Astrocyte of the spinal cord (primary cell): ENCODE results near the gene EFCAB7.
"Not testable (repeated sequence)": the region's sequence is repeated elsewhere in the genome, so short reads cannot be mapped to it uniquely, and the experiment has no call there.

ENCODE experiments used
- DNase-seq: peaks from one replicate; pipeline ENCODE4 v3.0.0; 2011; ENCODE audit warnings: low read depth, low spot score
- H3K4me3 ChIP-seq: 2 replicates; pipeline ENCODE4 v1.5.1; 2011; ENCODE audit warnings: low read depth, mild to moderate bottlenecking, low read length, moderate library complexity
- in situ Hi-C: cut with HindIII; loops from 2 replicates; pipeline ENCODE4 v1.10.0; 2017; ENCODE audit warnings: low sequenced_read_pairs
- TF ChIP-seq, protein P1 (sequence below): IDR thresholded peaks from 2 replicates; pipeline ENCODE4 v1.5.1; 2012; ENCODE audit warnings: low read depth, mild to moderate bottlenecking, low read length, inconsistent platforms

The EFCAB7 gene

GRCh38 chr1:63563745-63564144, 40.4 kb downstream of the EFCAB7 start:
- TF ChIP-seq, protein P1, sequence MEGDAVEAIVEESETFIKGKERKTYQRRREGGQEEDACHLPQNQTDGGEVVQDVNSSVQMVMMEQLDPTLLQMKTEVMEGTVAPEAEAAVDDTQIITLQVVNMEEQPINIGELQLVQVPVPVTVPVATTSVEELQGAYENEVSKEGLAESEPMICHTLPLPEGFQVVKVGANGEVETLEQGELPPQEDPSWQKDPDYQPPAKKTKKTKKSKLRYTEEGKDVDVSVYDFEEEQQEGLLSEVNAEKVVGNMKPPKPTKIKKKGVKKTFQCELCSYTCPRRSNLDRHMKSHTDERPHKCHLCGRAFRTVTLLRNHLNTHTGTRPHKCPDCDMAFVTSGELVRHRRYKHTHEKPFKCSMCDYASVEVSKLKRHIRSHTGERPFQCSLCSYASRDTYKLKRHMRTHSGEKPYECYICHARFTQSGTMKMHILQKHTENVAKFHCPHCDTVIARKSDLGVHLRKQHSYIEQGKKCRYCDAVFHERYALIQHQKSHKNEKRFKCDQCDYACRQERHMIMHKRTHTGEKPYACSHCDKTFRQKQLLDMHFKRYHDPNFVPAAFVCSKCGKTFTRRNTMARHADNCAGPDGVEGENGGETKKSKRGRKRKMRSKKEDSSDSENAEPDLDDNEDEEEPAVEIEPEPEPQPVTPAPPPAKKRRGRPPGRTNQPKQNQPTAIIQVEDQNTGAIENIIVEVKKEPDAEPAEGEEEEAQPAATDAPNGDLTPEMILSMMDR: no peak
- H3K4me3 ChIP-seq: no peak overlapping the region
- in situ Hi-C loops: no loop called here
- DNase-seq: no peak

DNA sequence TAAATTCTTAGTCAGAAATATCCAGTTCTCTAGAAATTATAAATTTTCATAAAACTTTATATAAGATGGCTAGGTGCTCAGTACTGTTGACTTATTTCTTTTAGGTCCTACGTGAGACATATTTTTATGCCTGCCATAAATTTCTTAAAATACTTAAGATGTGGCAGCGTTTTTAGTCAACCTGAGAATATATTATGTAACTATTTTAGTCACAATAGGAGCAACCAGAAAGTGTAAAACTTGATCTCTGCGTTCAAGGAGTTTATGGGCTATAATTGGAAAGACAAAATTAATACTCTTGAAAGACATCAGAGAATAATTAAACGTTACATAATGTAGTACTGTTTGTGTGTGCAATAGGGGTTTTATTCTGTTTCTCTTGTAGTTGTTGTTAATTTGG, 45.7 kb downstream of the EFCAB7 start:
- H3K4me3 ChIP-seq: no peak overlapping the region
- TF ChIP-seq, protein P1: no peak
- DNase-seq: no peak
- in situ Hi-C loops: no loop called here

DNA sequence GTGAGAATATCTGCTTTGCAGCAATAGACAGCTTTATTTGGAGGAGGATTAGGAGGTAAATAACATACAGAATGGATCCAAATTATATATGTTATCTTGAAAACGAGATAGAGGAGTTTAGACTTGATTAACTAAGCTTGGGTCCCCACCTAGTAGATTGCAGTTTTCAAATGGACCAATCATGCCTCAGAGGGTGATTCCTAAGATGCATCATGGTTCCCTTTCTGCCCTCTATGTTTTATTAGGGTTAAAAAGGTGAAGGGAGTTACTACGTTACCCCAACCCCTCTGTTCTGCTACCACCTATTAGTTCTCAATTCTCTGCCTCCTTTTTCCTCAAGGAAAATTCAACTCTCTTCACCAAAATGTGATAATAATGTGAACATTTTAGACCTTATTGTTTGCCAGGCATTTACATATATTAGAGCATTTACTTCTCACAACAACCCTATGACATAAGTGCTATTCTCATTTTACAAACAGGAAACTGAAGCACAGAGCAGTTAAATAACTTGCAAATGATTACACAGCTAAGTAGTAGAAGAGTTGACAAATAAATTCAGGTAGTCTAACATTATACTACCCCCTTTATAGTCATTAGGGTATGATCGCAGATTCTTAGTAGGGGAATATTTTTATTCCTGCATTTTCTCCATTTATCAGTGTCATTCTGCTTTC, 46.5 kb downstream of the EFCAB7 start:
- H3K4me3 ChIP-seq: no peak overlapping the region
- no peak for DNase-seq
- in situ Hi-C loops: no loop called here
- TF ChIP-seq, protein P1: no peak

- H3K4me3 ChIP-seq, in situ Hi-C loops, DNase-seq: not testable (repeated sequence)
Measured at GRCh38 chr1:63572686-63573085, 49.4 kb downstream of the EFCAB7 start.

GRCh38 chr1:63574203-63574796, 51.0 kb downstream of the EFCAB7 start:
- H3K4me3 ChIP-seq, DNase-seq, in situ Hi-C loops: not testable (repeated sequence)

- H3K4me3 ChIP-seq: no peak overlapping the region
- TF ChIP-seq, protein P1: peak; percentile 57
- in situ Hi-C loops: no loop called here
- DNase-seq: peak; percentile 58
Measured at GRCh38 chr1:63575340-63575826, 52.1 kb downstream of the EFCAB7 start.

GRCh38 chr1:63586326-63586725, 63.0 kb downstream of the EFCAB7 start:
- in situ Hi-C loops, H3K4me3 ChIP-seq, DNase-seq: not testable (repeated sequence)

- DNase-seq: peak; percentile 76
- TF ChIP-seq, protein P1: no peak
- H3K4me3 ChIP-seq: no peak overlapping the region
- in situ Hi-C loops: no loop called here
Measured at GRCh38 chr1:63590166-63590560, 66.8 kb downstream of the EFCAB7 start.
